GF-D8 (cell line): ENCODE data around the gene GET4.

Experiments used
- DNase-seq: peaks from one replicate; lab custom pipeline; 2025; lab: John Stamatoyannopoulos, UW

GET4 gene

DNA sequence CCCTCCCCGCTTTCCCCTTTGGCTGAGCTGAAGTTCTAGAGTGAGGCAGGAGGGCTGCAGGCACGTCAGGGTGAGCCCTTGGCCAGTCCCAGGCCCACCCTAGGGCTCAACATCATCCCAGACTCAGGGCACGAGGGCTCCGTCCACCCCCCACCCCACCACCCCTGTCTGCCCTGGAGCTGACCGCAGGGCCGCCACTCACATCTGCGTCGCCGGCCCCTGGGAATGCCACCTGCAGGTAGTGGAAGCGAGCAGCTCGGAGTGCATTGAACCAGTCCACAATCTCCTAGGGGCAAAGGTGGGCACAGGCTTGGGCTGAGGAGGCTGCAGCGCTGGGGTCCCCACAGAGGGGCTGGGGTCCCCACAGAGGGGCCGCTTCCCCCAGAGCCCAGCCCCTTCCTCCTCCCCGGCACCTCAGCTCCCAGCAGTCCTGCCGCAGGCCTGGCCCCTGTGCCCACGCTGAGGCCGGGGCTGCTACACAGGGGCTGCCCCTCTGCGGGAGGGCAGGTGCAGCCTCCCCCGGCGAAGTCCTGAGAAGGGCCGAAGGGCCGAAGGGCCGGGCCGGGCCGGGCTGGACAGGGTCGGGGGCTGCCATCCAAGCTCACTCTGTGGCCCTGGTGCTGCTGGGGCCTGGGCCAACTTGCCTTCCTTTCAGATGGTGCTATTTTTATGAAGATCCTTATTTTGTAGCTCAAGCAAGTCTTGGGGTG lies 24.1 kb downstream of the GET4 start:
- DNase-seq, result no peak

DNA sequence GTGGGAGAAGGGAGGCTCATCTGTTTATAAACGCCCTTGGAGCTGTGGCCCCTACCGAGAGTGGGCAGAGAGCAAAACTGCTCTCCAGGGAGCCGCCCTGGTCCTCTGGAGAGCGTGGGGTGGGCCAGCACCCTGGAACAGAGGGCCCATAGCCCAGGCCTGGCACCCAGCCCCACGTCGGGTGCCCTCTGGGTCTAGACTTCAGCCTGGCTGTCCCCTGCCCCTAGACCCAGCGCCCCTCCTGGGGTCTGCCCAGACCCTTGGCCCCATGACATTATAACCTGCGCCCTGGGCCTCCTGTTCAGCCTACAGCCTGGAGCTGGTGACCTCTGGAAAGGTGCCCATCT lies 24.7 kb downstream of the GET4 start:
- no peak for DNase-seq

DNA sequence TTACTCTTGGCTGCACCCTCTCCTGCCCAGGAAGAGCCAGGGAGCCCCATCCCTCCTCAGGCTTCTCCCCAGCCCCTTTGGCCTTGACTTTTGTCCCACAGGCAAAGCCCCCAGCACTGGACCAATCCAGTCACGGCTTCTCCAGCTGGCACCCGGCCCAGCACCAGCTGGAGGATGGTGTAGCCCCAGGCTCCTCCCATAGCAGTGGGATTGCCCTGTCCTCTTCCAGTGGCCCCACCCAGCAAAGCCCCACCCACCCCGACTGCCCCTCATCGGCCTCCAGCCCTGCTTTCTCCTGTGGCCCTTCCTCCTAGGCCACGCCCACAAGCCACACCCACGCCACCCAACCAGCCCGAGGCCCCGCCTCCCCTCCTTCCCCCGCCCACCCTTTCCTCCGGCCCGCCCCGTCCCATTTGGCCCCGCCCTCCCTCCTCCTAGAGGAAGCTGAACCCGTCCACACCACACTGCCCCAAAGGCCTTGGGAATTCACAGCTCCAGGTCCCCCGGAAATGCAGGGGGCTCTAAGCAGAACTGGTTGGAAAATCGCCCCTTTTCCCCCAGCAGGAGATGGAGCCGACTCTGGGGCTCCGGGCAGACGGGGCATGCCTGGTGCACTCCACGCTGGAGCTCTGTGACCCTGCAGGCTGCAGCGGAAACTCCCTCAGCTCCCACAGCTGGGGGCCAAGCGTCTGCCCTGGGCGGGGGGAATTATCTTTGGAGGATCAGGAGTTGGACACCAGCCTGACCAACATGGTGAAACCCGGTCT lies 25.2 kb downstream of the GET4 start:
- no peak for DNase-seq

DNA sequence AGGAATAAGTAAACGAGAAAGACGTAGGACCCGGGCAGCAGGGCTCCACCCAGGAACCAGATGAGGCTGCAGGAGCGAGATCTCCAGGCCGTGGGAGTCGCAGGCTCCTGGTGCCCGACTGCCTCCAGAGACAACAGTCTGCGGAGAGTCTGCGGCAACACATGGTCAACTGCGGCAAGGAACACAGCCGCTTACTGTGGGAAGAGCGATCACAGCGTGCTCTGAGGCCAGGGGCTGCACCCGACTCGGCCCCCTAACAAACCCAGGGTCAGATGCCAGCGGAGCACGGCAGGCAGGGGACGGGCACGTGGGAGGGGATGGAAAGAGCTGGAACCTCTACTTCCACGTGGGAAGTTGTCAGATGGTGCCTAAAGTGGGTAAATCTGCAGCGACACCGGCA lies 26.6 kb downstream of the GET4 start:
- DNase-seq, result no peak

DNA sequence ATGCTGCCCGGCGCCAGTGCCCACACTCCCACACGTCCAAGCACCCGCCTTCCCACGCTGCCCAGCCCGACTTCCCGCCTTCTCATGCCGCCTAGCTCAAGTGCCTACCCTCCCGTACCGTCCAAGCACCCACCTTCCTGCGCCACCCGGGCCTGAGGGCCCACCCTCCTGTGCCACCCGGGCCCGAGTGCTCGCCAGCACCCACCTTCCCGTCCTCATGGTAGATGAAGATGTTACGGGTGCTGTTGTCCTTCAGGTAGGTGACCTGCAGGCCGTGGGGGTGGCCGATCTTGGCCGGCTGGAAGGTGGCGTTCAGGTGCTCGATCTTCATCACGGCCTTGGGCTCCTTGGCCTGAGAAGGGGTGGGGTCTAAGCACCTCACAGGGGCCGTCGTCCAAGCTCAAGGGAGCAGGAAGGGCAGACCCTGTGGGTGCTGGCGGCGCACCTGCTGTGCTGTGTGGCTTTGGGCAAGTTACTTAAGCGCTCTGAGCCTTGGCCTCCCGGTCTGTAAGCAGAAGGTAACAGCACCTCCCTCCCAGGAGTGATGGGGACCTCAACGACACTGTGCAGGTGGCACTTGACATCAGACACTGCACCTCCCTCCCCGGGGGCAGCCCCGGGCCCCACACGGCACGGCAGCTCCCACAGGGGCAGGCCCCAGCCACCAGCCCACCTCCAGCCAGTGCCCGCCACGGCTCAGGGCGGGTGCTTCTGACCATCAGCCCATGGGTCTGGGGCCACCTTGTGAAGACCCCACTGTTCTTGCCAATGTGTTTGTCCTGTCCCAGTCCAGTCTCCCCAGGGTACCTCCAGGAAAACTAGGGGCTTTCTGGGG lies 27.8 kb downstream of the GET4 start:
- DNase-seq, result no peak

DNA sequence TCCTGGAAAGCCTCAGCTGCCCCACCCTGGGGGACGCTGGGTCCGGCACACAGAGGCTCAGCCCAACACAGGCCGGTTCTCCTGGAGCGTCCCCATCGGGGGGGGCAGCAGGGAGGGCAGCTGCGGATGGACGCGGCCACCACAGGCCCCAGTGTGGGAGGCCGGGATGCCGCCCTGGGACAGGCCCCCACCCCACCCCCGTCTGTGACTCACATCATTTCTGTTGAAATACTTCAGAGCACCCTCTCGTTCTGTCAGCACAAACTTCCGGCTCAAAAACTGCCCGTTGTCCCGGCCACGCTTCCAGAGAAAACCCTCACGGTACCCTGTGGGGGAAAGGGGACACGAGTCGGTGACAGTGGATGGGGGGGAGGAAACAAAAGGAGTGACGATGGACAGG lies 28.5 kb downstream of the GET4 start:
- no peak for DNase-seq

DNA sequence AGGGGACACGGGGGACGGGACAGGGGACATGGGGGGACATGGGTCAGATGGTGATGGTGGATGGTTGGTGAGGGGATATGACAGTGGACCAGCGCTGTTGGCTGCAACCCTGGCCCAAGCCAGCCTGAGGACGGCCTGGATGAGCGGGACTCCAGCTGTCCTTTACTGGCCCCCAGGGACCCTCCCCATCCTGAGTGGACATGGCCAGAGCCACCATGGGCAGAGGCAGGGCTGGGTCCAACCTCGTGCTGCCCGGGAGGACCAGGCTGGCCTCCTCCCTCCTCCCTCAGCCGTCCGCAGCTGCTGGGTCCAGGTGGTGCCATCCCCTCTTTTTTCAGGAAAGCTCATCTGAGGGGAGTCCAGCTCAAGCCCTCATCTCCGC lies 30.4 kb downstream of the GET4 start:
- DNase-seq, result no peak

DNA sequence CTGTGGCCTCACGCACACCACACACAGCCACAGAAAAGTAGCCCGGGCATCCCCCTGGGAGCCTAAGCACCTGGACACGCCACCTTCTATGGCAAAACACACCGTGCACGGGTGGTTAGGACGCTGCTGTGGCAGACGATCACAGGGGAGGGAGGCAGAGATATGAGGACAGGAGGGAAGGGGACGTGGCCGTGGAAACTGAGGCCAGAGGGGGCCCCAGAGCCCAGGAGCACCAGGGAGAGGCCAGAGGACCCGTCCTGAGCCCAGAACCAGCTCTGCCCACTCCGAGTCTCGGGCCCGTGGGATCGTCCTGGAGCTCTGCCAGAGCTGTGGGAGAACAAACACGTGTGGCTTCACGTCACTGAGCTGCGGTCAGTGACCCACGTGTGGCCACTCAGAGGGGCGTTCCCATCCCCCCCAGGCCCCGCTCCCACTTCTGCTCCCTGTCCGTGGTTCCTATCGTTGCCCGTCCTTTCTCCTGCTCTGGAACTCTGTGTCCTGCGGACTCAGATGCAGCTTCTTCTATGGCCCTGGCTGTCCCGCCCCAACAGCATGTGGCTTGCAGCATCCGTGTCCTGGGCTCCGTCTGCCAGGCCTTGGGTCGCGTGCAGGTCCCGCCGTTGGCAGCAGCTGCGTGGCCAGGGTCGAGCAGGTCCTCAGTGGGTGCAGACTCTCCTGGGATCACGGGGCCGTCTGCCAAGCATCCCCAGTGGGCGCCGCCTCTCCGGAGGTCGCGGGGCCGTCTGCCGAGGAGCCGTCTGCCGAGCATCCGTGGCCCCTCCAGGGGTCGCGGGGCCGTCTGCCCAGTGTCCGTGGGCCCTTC lies 31.0 kb downstream of the GET4 start:
- DNase-seq, result no peak

DNA sequence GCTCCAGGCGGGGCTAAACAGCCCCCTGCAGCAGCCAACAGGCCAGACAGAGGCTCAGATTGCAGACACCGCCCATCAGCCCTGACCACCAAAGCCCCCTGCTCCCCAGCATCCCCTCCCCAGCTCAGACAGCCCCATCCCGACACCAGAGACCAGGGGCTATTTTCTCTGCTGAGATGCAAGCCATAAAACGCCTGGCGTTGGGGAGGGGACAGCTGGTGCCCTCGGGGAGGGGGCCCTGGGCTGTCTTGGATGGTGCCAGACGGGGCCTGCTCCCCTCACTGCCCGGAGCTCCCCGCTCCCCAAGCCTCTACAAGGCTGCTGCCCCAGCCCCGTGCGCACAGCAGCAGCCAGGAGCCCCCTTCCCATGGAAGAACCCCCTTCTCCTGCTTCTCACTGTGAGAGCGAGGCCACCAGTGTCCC lies 31.8 kb downstream of the GET4 start:
- DNase-seq, result no peak

DNA sequence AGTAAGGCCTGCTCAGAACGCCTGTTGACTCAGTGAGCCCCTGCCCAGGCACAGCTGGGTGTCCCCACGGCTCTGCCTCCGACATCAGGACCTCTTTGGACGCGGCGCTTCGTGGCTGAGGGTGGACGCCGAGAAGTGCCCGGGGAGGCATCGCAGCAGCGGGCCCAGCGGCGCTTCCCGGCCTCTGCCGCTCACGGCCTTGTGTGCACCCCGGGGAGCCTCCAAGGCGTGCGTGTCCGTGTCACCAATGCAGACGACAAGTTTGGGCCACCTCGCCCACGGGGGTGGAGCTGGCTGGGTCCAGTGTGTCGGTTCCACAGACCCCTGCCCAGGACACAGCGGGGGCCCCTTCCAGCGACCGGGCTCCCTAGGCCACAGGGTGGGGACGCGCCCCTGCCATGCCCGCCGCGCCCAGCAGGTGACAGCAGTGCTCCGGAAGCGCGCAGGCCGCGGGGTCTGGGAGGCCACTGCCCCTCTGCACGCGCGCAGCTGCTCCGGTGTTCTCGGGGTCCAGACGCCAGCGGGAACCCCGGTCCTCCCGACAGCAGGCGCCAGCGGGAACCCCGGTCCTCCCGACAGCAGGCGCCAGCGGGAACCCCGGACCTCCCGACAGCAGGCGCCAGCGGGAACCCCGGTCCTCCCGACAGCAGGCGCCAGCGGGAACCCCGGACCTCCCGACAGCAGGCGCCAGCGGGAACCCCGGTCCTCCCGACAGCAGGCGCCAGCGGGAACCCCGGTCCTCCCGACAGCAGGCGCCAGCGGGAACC lies 32.4 kb downstream of the GET4 start:
- peak; percentile 48 for DNase-seq

DNA sequence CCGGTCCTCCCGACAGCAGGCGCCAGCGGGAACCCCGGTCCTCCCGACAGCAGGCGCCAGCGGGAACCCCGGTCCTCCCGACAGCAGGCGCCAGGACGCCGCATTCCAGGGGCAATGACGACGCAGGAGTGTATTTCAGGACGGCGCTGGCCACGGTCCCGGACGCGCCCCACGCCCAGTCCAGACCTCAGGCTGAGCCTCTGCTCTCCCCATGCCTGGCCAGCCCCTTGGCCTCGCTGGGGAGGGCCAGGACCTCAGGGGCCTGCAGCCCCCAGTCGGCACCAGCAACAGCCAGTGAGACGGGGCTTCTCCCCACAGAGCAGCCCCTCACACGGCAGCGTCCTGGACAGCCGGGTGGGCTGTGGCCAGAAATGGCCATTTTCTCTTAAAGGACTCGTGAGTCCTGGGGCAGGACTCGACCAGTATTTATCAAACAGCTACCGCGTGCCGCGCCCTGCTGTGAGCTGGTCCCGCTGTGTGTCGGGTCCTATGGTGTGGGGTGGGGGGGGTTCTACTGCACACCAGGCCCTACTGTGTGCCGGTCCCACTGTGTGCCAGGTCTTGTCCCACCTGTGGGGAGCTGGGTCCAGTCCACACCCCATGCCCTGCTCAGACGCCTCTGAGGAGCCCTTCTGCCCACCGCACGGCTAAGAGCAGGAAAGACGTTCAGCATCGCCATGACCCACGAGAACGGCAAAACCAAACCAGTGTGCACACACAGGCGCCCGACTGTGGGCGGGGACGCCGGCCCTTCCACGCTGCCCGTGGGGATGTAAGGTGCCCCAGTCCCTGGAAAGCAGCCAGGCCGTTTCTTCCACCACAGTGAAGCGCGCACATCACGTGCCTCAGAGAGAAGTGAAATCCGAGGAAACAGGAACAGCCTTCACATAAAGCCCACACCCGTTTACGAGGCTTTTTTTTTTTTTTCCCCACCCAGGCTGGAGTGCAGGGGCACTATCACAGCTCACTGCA lies 33.3 kb downstream of the GET4 start:
- peak; percentile 91 for DNase-seq

DNA sequence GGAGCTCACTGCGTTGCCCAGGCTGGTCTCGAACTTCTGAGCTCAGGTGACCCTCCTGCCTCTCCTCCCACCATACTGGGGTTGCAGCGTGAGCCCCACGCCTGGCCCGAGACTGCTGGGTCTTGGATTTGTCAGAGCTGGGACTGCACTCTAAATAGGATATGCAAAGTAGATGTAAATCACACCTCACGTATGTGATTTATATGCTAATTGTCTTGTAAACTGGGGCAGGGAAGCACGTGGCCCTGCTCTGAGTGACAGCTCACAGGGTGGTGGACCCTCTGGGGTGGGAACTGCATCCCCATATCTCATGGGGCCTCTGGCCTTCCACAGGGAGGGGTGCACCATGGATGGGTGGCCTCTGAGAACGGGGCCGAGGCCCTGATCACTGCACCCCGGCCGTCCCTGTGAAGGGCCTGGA lies 34.1 kb downstream of the GET4 start:
- DNase-seq, result no peak

DNA sequence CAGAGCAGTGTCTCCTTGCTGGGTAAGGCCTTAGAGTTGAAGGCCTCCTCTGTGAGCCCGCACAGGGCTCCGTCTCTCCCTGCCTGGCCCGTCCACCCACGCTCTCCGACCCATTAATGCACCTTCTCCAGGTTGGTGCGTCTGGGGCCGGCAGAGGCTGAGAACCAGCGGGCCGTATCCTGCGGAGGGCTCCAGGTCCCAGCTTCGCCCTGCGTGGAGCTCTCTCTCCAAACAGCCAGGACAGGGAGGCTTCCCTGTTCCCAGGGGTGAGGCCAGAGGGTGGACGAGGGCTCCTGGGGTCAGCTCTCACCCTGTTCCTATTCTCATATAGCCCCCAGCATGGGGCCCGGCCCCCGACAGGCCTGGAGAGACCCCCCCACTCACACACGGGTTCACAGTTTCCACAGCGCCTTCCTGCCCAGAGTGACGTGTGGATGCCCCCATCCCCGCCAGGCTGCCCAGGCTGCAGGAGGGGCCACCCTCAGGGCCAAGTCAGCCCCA lies 34.6 kb downstream of the GET4 start:
- no peak for DNase-seq

DNA sequence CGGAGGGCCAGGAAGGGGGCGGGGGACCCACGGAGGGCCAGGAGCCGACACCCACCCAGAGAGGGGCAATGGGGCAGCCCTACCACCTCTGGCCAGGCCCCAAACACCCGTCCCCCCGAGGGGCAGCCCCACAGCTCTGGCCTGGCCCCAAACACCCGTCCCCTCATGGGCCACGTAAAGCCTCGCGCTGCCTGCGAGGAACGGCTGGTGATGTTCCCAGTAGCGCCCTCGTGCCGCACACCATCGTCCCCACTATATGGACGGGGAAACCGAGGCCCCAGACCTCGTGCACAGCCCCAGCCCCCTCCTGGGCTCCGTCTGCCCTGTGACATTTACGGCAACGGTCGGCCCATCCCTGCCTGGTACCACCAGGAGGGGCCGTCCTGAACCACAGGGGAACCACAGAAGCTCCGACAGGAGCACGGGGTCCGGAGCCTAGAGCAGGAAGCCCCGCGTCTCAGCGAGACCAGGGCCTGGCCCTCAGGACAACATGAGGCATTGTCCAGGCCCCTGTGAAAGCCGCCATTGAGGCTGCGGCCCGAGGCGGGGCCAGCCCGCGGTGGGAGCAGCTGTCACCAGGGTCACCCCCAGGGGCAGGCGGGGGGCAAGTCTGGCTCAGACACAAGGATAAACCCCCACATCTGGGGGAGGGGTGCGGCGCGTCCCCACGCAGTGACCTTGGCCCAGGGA lies 35.6 kb downstream of the GET4 start:
- no peak for DNase-seq

DNA sequence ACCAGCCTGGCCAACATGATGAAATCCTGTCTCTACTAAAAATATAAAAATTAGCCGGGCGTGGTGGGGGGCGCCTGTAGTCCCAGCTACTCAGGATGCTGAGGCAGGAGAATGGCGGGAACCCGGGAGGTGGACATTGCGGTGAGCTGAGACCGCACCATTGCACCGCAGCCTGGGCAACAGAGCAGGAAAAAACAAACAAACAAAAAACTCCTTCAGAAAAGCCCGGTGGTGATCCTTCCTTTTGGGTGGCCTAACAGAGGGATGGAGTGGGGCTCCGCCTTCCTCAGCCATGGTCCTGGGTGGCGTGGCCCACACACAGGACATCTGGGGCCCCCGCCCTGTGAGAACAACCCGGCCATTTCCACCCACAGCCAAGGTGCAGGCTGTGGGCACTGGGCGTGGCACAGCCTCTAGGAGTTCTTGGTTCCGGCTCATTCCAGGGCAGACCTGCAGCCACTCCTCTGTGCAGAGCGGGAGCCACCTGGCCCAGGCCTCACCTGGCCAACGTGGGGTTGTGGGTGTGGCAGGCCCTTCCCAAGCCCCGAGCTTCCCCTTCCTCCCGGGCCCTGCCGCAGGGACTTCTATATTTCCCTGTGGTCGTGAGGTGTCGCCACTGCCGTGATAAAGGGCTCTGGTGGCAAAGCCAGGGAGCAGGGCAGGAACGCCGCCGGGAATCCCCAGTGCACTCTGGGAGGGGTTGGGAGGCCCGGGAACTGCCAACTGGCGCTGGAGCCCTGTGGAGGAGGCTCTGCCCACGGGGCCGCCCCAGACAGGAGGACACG lies 37.6 kb downstream of the GET4 start:
- no peak for DNase-seq

DNA sequence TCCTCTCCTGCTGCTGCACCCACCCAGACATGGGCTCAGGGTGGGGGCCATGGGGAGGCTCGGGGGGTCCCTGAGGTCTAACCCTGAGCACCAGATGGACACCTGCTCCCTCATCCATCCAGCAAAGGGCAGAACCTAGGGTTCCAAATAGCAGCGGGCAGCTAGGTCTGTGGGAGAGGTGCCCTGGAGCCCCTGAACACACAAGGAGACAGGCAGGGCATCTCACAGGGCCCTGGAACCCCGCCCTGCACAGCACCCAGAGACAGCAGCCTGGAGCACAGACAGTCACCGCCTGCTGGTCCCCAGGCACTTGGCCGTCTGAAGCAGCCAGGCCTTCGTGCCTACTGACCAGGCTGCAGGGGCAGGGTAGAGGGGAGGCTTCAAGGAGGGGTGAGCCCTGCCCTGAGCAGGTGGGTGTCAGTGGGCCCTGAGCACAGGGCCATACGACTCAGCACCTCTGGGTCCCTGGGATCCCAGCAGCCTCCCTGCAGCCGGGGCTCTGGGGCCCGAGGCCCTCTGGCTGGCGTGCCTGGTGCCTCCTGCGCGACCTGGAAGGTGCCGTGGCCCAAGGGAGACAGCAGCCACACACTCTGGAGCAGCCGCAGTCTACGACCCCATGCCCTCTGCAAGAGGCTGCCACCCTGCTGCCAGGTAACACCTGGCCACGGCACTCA lies 38.3 kb downstream of the GET4 start:
- no peak for DNase-seq

DNA sequence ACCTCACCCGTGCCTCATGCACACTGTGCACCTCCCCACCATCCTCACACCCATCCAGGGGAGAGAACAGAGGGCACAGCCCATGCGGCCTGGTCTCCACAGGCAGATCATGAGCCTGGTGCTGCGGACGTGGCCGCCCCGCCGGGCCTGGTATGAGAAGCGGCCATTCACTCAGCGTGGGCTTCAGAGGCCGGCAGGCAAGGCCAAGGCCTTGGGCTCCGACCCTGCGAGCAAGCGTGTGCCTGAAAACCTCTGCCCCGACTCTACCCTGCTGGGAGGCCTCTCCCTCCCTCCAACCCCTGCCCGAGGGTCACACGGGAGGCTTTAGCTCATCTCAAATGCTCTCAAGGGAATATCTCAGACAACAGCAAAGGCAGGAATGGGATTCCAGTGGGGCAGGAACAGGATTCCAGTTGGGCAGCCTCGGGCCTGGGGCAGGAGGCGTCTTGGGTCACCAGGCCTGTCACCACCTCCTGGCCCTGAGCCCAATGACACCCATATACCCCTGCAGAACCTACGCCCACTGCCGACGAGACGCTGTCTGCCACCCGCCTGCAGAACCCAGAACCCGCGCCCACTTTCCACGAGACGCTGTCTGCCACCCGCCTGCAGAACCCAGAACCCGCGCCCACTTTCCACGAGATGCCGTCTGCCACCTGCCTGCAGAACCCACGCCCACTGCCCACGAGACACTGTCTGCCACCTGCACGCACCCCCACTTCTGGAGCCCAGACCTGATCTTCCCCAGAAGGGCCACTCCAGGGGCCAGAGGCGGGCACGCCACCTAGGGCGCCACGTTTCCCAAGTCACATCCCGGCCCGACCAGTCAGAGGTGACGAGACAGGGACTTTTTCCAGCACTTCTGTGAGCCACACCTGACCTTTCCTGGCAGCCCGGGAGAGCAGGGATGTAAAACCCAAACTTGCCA lies 39.2 kb downstream of the GET4 start:
- DNase-seq, result no peak
